CD4-positive, CD25-positive, alpha-beta regulatory T cell (primary cell): ENCODE measurements around the gene LINC00632. TPM values are rescaled to one million over a fixed set of nuclear protein-coding genes. Genes with fewer than 3 reads are reported as not detected.

Experiments
- ATAC-seq, 2 donors: fragments of 150-1000 bp; cut with Tn5 transposase; one replicate each; pipeline ENCODE4 v1.10.0; 2021; ENCODE audit warnings: low read depth in 2 of 2, moderate number of reproducible peaks in 2 of 2, moderate library complexity in 1 of 2
- DNase-seq, 3 donors: peaks; one replicate each; pipeline versions ENCODE4 v3.0.0 to v3.0.0-alpha.2; 2012 to 2022; ENCODE audit warnings: mixed read lengths in 1 of 3
- H3K27ac ChIP-seq: one replicate; pipeline ENCODE4 v1.7.0; 2013; ENCODE audit warnings: mild to moderate bottlenecking, low read length; ENCODE audit not compliant: insufficient read depth, poor library complexity, severe bottlenecking
- H3K27me3 ChIP-seq: one replicate; pipeline ENCODE4 v1.7.0; 2013; ENCODE audit warnings: low read length; ENCODE audit not compliant: control insufficient read depth, insufficient read depth
- H3K36me3 ChIP-seq: one replicate; pipeline ENCODE4 v1.7.0; 2013; ENCODE audit warnings: mild to moderate bottlenecking, low read length, moderate library complexity; ENCODE audit not compliant: control insufficient read depth, insufficient read depth
- H3K4me1 ChIP-seq: 2 replicates; pipeline ENCODE4 v1.7.0; 2013; ENCODE audit warnings: mild to moderate bottlenecking, low read length; ENCODE audit not compliant: insufficient read depth, control insufficient read depth, poor library complexity, severe bottlenecking
- H3K4me3 ChIP-seq: one replicate; pipeline ENCODE4 v1.7.0; 2013; ENCODE audit warnings: low read depth, mild to moderate bottlenecking, low read length, moderate library complexity
- H3K9me3 ChIP-seq, 2 experiments: 1 replicate in 1 of 2; 2 replicates in 1 of 2; pipeline ENCODE4 v1.7.0; 2013; ENCODE audit warnings: low read length in 2 of 2, mild to moderate bottlenecking in 1 of 2, moderate library complexity in 1 of 2; ENCODE audit not compliant: control insufficient read depth in 2 of 2
- H3K27ac Mint-ChIP-seq, 3 donors: one replicate each; pipeline ENCODE4 v1.8.0; 2020 to 2022; ENCODE audit warnings: mild to moderate bottlenecking in 3 of 3, mixed read lengths in 3 of 3, moderate library complexity in 2 of 3
- H3K27me3 Mint-ChIP-seq: one replicate; pipeline ENCODE4 v1.8.0; 2022; ENCODE audit warnings: mild to moderate bottlenecking, mixed read lengths
- H3K36me3 Mint-ChIP-seq: one replicate; pipeline ENCODE4 v1.8.0; 2020; ENCODE audit warnings: mixed read lengths
- H3K4me1 Mint-ChIP-seq, 4 donors: one replicate each; pipeline ENCODE4 v1.8.0; 2020 to 2022; ENCODE audit warnings: mixed read lengths in 4 of 4, mild to moderate bottlenecking in 1 of 4
- H3K4me3 Mint-ChIP-seq, 4 donors: one replicate each; pipeline ENCODE4 v1.8.0; 2020 to 2022; ENCODE audit warnings: mild to moderate bottlenecking in 4 of 4, mixed read lengths in 4 of 4, moderate library complexity in 3 of 4
- H3K9me3 Mint-ChIP-seq, 7 donors: one replicate each; pipeline ENCODE4 v1.8.0; 2020 to 2022; ENCODE audit warnings: mixed read lengths in 7 of 7, mild to moderate bottlenecking in 3 of 7, moderate library complexity in 2 of 7
- polyA plus RNA-seq, 4 donors: library from polyadenylated mRNA; unstranded; fragments of 300-500 nt; fragmentation: Illumina TruSeq; gene quantifications; one replicate each; pipeline ENCODE4 v1.2.3, GENCODE V29; 2021
- total RNA-seq: library from RNA; stranded (reverse); gene quantifications from one replicate; pipeline ENCODE4 v1.2.3, GENCODE V29; 2022

LINC00632 gene
- total and polyA plus RNA-seq, 5 donors from 2014 or later = 0.54 TPM; not detected in 4

- Mint-ChIP-seq H3K27ac (no peak overlapping the region), H3K27me3 (peaks cover 6% of the 10 kb centered on the region), H3K36me3 (no peaks in the 10 kb centered on the region), H3K4me3 (no peak overlapping the region), H3K9me3 (peaks cover 0 to 1% (median 0%) of the 10 kb centered on the region in 7 donors), H3K4me1 (no peaks in the 10 kb centered on the region)
- ATAC-seq = no peak
- no peak overlapping the region for H3K4me3 ChIP-seq
- no peaks in the 10 kb centered on the region for H3K27me3 ChIP-seq
- peak; percentile 1 to 41 (median 41) for DNase-seq
- H3K36me3 ChIP-seq = no peaks in the 10 kb centered on the region
- no peak overlapping the region for H3K27ac ChIP-seq
- H3K4me1 ChIP-seq = no peaks in the 10 kb centered on the region
- no peaks in the 10 kb centered on the region for H3K9me3 ChIP-seq
Observed at GRCh38 chrX:140766024-140766611, 56.6 kb downstream of the LINC00632 start.

DNA sequence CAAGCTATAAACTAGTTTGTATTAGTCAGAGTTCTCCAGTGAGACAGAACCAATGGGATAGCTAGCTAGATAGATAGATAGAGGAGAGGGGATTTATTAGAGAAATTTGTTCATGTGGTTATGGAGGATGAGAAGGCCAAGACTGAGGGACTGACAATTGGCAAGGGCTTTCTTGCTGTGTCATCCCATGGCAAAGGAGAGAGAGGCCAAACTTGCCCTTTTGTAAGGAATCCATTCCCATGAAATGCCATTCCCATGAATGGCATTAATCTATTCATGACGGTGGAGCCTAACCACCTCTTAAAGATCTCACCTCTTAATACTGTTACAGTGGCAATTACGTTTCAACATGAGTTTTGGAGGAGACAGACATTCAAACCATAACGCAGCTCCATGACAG is 58.1 kb downstream of the LINC00632 start:
- H3K9me3 ChIP-seq = no peaks in the 10 kb centered on the region
- H3K36me3 ChIP-seq = no peaks in the 10 kb centered on the region
- no peaks in the 10 kb centered on the region for H3K27me3 ChIP-seq
- H3K27ac ChIP-seq = no peak overlapping the region
- DNase-seq (no peak), ATAC-seq (no peak)
- no peaks in the 10 kb centered on the region for H3K4me1 ChIP-seq
- Mint-ChIP-seq H3K9me3 (peaks cover 0 to 1% (median 0%) of the 10 kb centered on the region in 7 donors), H3K27me3 (peaks cover 6% of the 10 kb centered on the region), H3K36me3 (no peaks in the 10 kb centered on the region), H3K27ac (no peak overlapping the region), H3K4me1 (no peaks in the 10 kb centered on the region), H3K4me3 (no peak overlapping the region)
- no peak overlapping the region for H3K4me3 ChIP-seq

DNA sequence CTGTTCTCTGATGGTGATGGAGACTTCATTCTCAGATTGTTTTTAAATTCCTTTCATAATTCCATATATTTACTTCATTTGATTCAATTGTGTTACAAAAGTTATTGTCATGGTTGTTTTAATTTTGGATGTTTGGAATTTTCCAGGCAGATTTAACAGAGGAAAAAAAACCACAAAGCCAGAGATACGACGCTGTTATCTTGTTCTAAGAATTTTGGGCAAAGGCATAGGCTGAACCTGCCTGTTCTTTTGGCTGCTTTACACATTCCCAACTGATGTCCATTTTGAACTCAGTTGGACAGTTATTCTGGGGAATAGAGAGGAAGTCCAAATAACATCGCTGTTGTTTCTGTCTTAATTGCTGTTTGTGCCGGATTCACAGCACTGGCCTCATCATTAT is 65.7 kb downstream of the LINC00632 start:
- Histone ChIP-seq H3K9me3 (no peaks in the 10 kb centered on the region), H3K4me3 (no peak overlapping the region), H3K27me3 (no peaks in the 10 kb centered on the region), H3K4me1 (no peaks in the 10 kb centered on the region), H3K36me3 (no peaks in the 10 kb centered on the region), H3K27ac (no peak overlapping the region)
- DNase-seq (no peak), ATAC-seq (no peak)
- no peak overlapping the region for H3K27ac Mint-ChIP-seq
- no peaks in the 10 kb centered on the region for H3K4me1 Mint-ChIP-seq
- no peak overlapping the region for H3K4me3 Mint-ChIP-seq
- no peaks in the 10 kb centered on the region for H3K36me3 Mint-ChIP-seq
- H3K27me3 Mint-ChIP-seq = no peaks in the 10 kb centered on the region
- peaks cover 0 to 4% (median 0%) of the 10 kb centered on the region in 7 donors for H3K9me3 Mint-ChIP-seq

DNA sequence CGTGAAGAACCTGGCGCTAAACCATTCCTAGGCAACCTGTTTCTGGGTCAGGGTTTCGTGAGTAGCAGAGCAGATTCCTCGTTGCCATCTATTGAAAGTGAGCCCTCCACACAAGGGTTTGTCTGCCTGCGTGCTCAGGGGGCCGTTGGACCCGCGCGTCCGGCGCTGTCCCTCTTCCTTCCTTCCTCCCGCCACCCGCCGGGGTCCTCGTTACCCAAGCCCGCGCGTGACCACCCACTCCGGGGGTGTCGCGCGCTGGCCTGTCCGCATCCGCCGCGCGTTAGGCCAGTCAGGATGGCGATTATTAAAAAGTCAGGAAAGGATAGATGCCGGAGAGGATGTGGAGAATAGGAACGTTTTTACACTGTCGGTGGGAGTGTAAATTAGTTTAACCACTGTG is 66.8 kb downstream of the LINC00632 start:
- DNase-seq (no peak), ATAC-seq (no peak)
- H3K36me3 ChIP-seq = no peaks in the 10 kb centered on the region
- no peaks in the 10 kb centered on the region for H3K9me3 ChIP-seq
- H3K9me3 Mint-ChIP-seq = peaks cover 0 to 4% (median 0%) of the 10 kb centered on the region in 7 donors
- no peak overlapping the region for H3K4me3 Mint-ChIP-seq
- H3K4me1 Mint-ChIP-seq = no peaks in the 10 kb centered on the region
- no peaks in the 10 kb centered on the region for H3K27me3 Mint-ChIP-seq
- no peaks in the 10 kb centered on the region for H3K36me3 Mint-ChIP-seq
- H3K4me1 ChIP-seq = no peaks in the 10 kb centered on the region
- no peak overlapping the region for H3K4me3 ChIP-seq
- H3K27me3 ChIP-seq = no peaks in the 10 kb centered on the region
- H3K27ac Mint-ChIP-seq = no peak overlapping the region
- no peak overlapping the region for H3K27ac ChIP-seq

DNA sequence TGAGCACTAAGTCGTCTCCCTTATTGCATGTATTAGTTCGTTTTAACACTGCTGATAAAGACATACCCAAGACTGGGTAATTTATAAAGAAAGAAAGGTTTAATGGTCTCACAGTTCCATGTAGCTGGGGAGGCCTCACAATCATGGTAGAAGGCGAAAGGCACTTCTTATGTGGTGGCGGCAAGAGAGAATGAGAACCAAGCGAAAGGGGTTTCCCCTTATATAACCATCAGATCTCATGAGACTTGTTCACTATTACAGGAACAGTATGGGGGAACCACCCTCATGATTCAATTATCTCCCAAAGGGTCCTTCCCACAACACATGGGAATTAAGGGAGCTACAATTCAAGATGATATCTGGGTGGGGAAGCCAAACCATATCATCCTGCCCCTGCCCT is 85.1 kb downstream of the LINC00632 start:
- Histone ChIP-seq H3K27ac (no peak overlapping the region), H3K27me3 (no peaks in the 10 kb centered on the region), H3K9me3 (no peaks in the 10 kb centered on the region), H3K36me3 (no peaks in the 10 kb centered on the region), H3K4me3 (no peak overlapping the region), H3K4me1 (no peaks in the 10 kb centered on the region)
- no peak overlapping the region for H3K27ac Mint-ChIP-seq
- H3K4me3 Mint-ChIP-seq = no peak overlapping the region
- no peaks in the 10 kb centered on the region for H3K36me3 Mint-ChIP-seq
- ATAC-seq (no peak), DNase-seq (no peak)
- H3K27me3 Mint-ChIP-seq = no peaks in the 10 kb centered on the region
- no peaks in the 10 kb centered on the region for H3K4me1 Mint-ChIP-seq
- no peaks in the 10 kb centered on the region for H3K9me3 Mint-ChIP-seq

DNA sequence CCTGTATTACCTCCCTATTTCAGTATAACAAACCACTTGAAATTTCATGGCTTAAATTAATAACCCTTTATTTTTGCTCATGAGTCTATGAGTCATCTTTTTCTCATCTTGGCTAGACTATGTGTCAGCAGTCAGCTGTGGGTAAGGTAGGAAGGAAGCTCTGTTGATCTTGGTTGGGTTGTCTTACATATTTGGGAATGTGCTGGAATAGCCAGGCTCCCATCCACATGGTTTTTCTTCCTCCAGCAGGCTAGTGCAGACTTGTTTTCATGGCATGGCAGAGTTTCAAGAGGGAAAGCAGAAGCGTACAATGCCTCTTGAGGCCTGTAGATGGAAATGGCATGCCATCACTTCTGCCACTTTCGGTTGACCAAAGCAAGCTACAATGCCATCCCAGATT is 89.7 kb downstream of the LINC00632 start:
- Mint-ChIP-seq H3K4me3 (no peak overlapping the region), H3K4me1 (no peaks in the 10 kb centered on the region), H3K27ac (no peak overlapping the region), H3K36me3 (no peaks in the 10 kb centered on the region), H3K27me3 (no peaks in the 10 kb centered on the region), H3K9me3 (peaks cover 0 to 2% (median 0%) of the 10 kb centered on the region in 7 donors)
- H3K27ac ChIP-seq = no peak overlapping the region
- H3K9me3 ChIP-seq = no peaks in the 10 kb centered on the region
- H3K4me1 ChIP-seq = no peaks in the 10 kb centered on the region
- DNase-seq = no peak
- ATAC-seq = no peak
- H3K36me3 ChIP-seq = no peaks in the 10 kb centered on the region
- no peak overlapping the region for H3K4me3 ChIP-seq
- no peaks in the 10 kb centered on the region for H3K27me3 ChIP-seq

DNA sequence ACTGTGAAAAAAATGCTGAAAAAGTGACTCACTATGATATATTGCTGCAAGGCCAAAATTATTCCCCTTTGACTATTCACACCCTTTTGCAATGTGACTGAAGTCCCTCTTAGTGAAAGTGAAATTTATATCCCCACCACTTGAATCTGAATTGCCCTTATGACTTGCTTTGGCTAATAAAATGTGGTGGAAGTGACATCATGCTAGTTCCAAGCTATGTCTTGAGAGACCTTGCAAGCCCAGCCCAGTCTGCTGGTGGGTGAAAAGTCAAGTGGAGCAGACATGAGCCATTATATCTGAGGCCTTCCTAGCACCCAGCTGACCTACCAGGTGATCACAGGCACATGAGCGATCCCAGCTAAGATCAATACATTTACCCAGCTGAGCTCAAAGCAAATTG is 94.7 kb downstream of the LINC00632 start:
- Histone ChIP-seq H3K27ac (no peak overlapping the region), H3K4me3 (no peak overlapping the region), H3K9me3 (no peaks in the 10 kb centered on the region), H3K27me3 (no peaks in the 10 kb centered on the region), H3K4me1 (no peaks in the 10 kb centered on the region), H3K36me3 (no peaks in the 10 kb centered on the region)
- Mint-ChIP-seq H3K27ac (no peak overlapping the region), H3K4me3 (no peak overlapping the region), H3K9me3 (peaks cover 0 to 14% (median 0%) of the 10 kb centered on the region in 7 donors), H3K4me1 (no peaks in the 10 kb centered on the region), H3K36me3 (no peaks in the 10 kb centered on the region), H3K27me3 (no peaks in the 10 kb centered on the region)
- ATAC-seq (no peak), DNase-seq (no peak)

DNA sequence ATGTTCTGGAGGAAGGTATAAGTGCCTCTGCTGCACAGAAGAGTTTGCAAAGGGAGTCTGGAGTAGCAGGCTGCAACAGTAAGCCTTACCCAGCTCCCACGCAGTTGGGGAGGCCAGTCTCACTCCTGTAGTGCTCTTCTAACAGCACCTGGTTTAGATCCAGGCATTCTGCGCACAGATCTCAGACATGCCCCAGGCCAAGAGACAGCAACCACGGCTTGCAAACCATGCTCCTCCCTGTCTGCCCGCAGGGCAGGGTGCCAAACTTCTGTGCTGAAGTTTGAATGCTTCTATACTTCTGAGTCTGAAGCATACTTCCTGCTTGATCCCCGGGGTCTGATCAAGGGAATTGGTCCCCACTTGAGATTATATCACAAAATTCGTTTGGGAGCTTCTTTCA is 106.3 kb downstream of the LINC00632 start:
- Histone ChIP-seq H3K27ac (no peak overlapping the region), H3K4me3 (no peak overlapping the region), H3K36me3 (no peaks in the 10 kb centered on the region), H3K9me3 (peaks cover 0 to 3% of the 10 kb centered on the region in 2 experiments), H3K27me3 (no peaks in the 10 kb centered on the region), H3K4me1 (no peaks in the 10 kb centered on the region)
- no peaks in the 10 kb centered on the region for H3K4me1 Mint-ChIP-seq
- no peak overlapping the region for H3K27ac Mint-ChIP-seq
- H3K9me3 Mint-ChIP-seq = peaks cover under 1 to 21% (median 6%) of the 10 kb centered on the region in 7 donors
- H3K36me3 Mint-ChIP-seq = no peaks in the 10 kb centered on the region
- no peaks in the 10 kb centered on the region for H3K27me3 Mint-ChIP-seq
- ATAC-seq (no peak), DNase-seq (no peak)
- no peak overlapping the region for H3K4me3 Mint-ChIP-seq
